ENCODE results near the gene RAP2A.

RAP2A gene

GRCh38 chr13:97448503-97449251 lies 14.7 kb downstream of the RAP2A start:
- no peak for DNase-seq (ENCODE audit: low read depth in 2 of 2)

- no peak for DNase-seq (ENCODE audit: low read depth in 2 of 2)
Observed at GRCh38 chr13:97454699-97455098, 20.7 kb downstream of the RAP2A start.

GRCh38 chr13:97456047-97456446 lies 22.1 kb downstream of the RAP2A start:
- DNase-seq (ENCODE audit: low read depth in 2 of 2), result no peak

GRCh38 chr13:97459215-97459777 lies 25.3 kb downstream of the RAP2A start:
- no peak for DNase-seq (ENCODE audit: low read depth in 2 of 2)

GRCh38 chr13:97460004-97460775 lies 26.2 kb downstream of the RAP2A start:
- no peak for DNase-seq (ENCODE audit: low read depth in 2 of 2)

GRCh38 chr13:97460853-97461252 lies 26.9 kb downstream of the RAP2A start:
- DNase-seq (ENCODE audit: low read depth in 2 of 2), result no peak

- DNase-seq (ENCODE audit: low read depth in 2 of 2), result no peak
Observed at GRCh38 chr13:97464561-97464960, 30.6 kb downstream of the RAP2A start.

- no peak for DNase-seq (ENCODE audit: low read depth in 2 of 2)
Observed at GRCh38 chr13:97466722-97467121, 32.8 kb downstream of the RAP2A start.

GRCh38 chr13:97468331-97468730 lies 34.4 kb downstream of the RAP2A start:
- DNase-seq (ENCODE audit: low read depth in 2 of 2), result no peak

- DNase-seq (ENCODE audit: low read depth in 2 of 2), result no peak
Observed at GRCh38 chr13:97471711-97472110, 37.7 kb downstream of the RAP2A start.

GRCh38 chr13:97474349-97474980 lies 40.5 kb downstream of the RAP2A start:
- no peak for DNase-seq (ENCODE audit: low read depth in 2 of 2)

- no peak for DNase-seq (ENCODE audit: low read depth in 2 of 2)
Observed at GRCh38 chr13:97475011-97475410, 41.0 kb downstream of the RAP2A start.

- no peak for DNase-seq (ENCODE audit: low read depth in 2 of 2)
Observed at GRCh38 chr13:97477844-97478243, 43.9 kb downstream of the RAP2A start.

GRCh38 chr13:97478247-97478646 lies 44.3 kb downstream of the RAP2A start:
- DNase-seq (ENCODE audit: low read depth in 2 of 2), result no peak

GRCh38 chr13:97483465-97483864 lies 49.5 kb downstream of the RAP2A start:
- no peak for DNase-seq (ENCODE audit: low read depth in 2 of 2)

- no peak for DNase-seq (ENCODE audit: low read depth in 2 of 2)
Observed at GRCh38 chr13:97484301-97484700, 50.3 kb downstream of the RAP2A start.

- no peak for DNase-seq (ENCODE audit: low read depth in 2 of 2)
Observed at GRCh38 chr13:97485320-97485719, 51.4 kb downstream of the RAP2A start.

- DNase-seq (ENCODE audit: low read depth in 2 of 2), result no peak
Observed at GRCh38 chr13:97490702-97491307, 56.8 kb downstream of the RAP2A start.

- DNase-seq (ENCODE audit: low read depth in 2 of 2), result no peak
Observed at GRCh38 chr13:97491452-97491851, 57.5 kb downstream of the RAP2A start.

GRCh38 chr13:97492257-97492656 lies 58.3 kb downstream of the RAP2A start:
- DNase-seq (ENCODE audit: low read depth in 2 of 2), result no peak

GRCh38 chr13:97492684-97493371 lies 58.9 kb downstream of the RAP2A start:
- DNase-seq (ENCODE audit: low read depth in 2 of 2), result no peak

All from stimulated activated CD8-positive, alpha-beta memory T cell treated with anti-CD3 and anti-CD28 coated beads, Interleukin-7, amount 100 ng/mL, for 1 hour (primary cell).